Measurements from ENCODE around the gene SLX9.

- TF ChIP-seq, protein P1, sequence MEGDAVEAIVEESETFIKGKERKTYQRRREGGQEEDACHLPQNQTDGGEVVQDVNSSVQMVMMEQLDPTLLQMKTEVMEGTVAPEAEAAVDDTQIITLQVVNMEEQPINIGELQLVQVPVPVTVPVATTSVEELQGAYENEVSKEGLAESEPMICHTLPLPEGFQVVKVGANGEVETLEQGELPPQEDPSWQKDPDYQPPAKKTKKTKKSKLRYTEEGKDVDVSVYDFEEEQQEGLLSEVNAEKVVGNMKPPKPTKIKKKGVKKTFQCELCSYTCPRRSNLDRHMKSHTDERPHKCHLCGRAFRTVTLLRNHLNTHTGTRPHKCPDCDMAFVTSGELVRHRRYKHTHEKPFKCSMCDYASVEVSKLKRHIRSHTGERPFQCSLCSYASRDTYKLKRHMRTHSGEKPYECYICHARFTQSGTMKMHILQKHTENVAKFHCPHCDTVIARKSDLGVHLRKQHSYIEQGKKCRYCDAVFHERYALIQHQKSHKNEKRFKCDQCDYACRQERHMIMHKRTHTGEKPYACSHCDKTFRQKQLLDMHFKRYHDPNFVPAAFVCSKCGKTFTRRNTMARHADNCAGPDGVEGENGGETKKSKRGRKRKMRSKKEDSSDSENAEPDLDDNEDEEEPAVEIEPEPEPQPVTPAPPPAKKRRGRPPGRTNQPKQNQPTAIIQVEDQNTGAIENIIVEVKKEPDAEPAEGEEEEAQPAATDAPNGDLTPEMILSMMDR (IDR thresholded peaks at IDR 0.05; ENCODE audit: insufficient read depth, low read depth, low read length) = no peak
- TF ChIP-seq EZH2 (IDR thresholded peaks at IDR 0.05; ENCODE audit: insufficient read depth, low read length) = no peak
These were observed 46.6 kb upstream of the SLX9 start for GRCh38 chr21:44893278-44893556.

Data from astrocyte (in vitro differentiated cells and primary cell).